ENCODE results near the gene THADA. TPM values are rescaled to one million over a fixed set of nuclear protein-coding genes. Genes with fewer than 3 reads are reported as not detected.

The THADA gene
- total RNA-seq, 1 donor from 2014 or later = 11.0 TPM

- no peak overlapping the region for H3K4me3 ChIP-seq (ENCODE audit: low read depth, low read length)
- no peak for DNase-seq (ENCODE audit: low read depth)
- TF ChIP-seq, protein P1, sequence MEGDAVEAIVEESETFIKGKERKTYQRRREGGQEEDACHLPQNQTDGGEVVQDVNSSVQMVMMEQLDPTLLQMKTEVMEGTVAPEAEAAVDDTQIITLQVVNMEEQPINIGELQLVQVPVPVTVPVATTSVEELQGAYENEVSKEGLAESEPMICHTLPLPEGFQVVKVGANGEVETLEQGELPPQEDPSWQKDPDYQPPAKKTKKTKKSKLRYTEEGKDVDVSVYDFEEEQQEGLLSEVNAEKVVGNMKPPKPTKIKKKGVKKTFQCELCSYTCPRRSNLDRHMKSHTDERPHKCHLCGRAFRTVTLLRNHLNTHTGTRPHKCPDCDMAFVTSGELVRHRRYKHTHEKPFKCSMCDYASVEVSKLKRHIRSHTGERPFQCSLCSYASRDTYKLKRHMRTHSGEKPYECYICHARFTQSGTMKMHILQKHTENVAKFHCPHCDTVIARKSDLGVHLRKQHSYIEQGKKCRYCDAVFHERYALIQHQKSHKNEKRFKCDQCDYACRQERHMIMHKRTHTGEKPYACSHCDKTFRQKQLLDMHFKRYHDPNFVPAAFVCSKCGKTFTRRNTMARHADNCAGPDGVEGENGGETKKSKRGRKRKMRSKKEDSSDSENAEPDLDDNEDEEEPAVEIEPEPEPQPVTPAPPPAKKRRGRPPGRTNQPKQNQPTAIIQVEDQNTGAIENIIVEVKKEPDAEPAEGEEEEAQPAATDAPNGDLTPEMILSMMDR (conservative IDR thresholded peaks at IDR 0.05; ENCODE audit: low read depth, low read length) = no peak
Observed at GRCh38 chr2:43332653-43333052, 263.2 kb downstream of the THADA start.

GRCh38 chr2:43331422-43331821 is 264.4 kb downstream of the THADA start:
- TF ChIP-seq, protein P1 (conservative IDR thresholded peaks at IDR 0.05; ENCODE audit: low read depth, low read length) = no peak
- H3K4me3 ChIP-seq (ENCODE audit: low read depth, low read length) = no peak overlapping the region
- no peak for DNase-seq (ENCODE audit: low read depth)

GRCh38 chr2:43329637-43330036 is 266.2 kb downstream of the THADA start:
- no peak overlapping the region for H3K4me3 ChIP-seq (ENCODE audit: low read depth, low read length)
- TF ChIP-seq, protein P1 (conservative IDR thresholded peaks at IDR 0.05; ENCODE audit: low read depth, low read length) = no peak
- DNase-seq (ENCODE audit: low read depth) = no peak

- DNase-seq (ENCODE audit: low read depth) = no peak
- TF ChIP-seq, protein P1 (conservative IDR thresholded peaks at IDR 0.05; ENCODE audit: low read depth, low read length) = no peak
- no peak overlapping the region for H3K4me3 ChIP-seq (ENCODE audit: low read depth, low read length)
Observed at GRCh38 chr2:43328832-43329231, 267.0 kb downstream of the THADA start.

- no peak for DNase-seq (ENCODE audit: low read depth)
- H3K4me3 ChIP-seq (ENCODE audit: low read depth, low read length) = no peak overlapping the region
- TF ChIP-seq, protein P1 (conservative IDR thresholded peaks at IDR 0.05; ENCODE audit: low read depth, low read length) = no peak
Observed at GRCh38 chr2:43328133-43328532, 267.7 kb downstream of the THADA start.

DNA sequence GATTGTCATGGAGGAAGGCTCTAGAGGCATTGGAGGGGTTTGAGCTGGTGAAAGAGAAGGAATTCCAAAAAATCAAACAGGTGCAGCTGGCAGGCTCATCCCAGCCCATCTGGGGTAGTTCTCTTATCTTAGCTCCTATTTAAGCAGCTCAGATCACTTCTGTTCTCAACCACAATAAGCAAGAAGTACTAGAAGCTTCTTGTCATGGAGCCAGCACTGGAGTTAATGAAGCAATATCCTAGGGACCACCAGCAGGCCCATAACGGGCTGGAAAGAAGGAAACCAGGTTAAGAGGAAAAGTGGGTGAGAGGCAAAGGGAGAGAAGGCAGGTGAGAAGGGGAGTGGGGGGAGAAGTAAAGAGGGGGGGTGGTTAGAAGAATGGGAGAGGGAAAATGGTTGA is 268.7 kb downstream of the THADA start:
- no peak overlapping the region for H3K4me3 ChIP-seq (ENCODE audit: low read depth, low read length)

More for the DNA sequence above, 268.7 kb downstream of the THADA start:
- TF ChIP-seq, protein P1 (conservative IDR thresholded peaks at IDR 0.05; ENCODE audit: low read depth, low read length) = no peak
- no peak for DNase-seq (ENCODE audit: low read depth)
